DMS153 (cell line): Measurements from ENCODE around the gene ZNF112.

ENCODE experiments used
- DNase-seq: peaks from one replicate; lab custom pipeline; 2025; lab: John Stamatoyannopoulos, UW

Gene ZNF112

DNA sequence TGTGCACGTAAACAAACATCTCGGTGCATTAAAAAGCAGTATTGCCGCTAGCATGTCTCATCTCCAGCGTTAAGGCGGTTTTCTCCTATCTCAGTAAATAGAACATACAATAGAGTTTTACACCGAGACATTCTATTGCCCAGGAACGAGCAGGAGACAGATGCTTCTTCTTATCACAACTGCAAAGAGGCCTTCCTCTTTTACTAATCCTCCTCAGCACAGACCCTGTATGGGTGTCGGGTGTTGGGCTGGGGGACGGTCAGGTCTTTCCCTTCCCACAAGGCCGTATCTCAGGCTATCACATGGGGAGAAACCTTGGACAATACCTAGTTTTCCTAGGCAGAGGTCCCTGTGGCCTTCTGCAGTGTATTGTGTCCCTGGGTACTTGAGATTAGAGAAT, 75.6 kb downstream of the ZNF112 start:
- no peak for DNase-seq

DNA sequence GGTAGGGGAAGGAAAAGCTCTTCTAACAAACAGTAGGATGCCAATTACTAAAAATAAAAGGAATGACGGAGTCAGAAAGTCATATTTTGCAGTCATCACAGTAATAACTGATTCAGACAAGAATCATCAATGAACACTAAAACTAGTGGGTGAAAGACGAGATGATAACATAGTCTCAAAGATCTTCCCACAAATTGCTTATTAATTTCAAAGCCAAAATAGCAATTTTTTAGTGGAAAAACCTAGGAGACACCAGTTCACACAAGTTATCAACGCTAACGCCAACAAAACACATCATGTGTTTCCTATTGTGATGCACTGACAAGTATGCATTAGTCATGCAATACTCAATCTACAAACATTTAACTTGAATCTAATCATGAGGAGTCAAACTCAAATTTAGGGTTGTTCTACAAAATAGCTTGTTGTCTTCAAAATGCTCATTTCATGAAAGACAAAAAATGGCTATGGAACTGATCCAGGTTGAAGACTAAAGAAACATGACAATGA, 78.2 kb downstream of the ZNF112 start:
- DNase-seq, result no peak

DNA sequence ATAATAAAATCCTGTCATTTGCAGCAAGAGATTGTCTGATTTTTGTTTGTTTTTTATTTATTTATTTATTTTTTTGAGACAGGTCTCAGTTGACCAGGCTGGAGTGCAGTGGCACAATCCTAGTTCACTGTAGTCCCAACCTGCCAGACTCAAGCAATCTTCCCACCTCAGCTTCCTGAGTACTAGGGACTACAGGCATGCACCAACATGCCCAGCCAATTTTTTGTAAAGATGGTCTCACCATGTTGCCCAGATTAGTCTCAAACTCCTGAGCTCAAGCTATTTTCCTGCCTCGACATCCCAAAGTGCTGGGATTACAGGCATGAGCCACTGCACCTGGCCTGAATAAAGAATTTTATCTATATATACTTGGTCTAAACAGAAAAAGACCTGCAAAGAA, 79.1 kb downstream of the ZNF112 start:
- DNase-seq, result no peak
